ENCODE results near the gene RASGRP3.

Gene RASGRP3

GRCh38 chr2:33588232-33588631, 111.8 kb downstream of the RASGRP3 start:
- DNase-seq: no peak

GRCh38 chr2:33589444-33589843, 113.0 kb downstream of the RASGRP3 start:
- DNase-seq: no peak

GRCh38 chr2:33595385-33595784, 118.9 kb downstream of the RASGRP3 start:
- no peak for DNase-seq

- DNase-seq: no peak
These were observed 120.6 kb downstream of the RASGRP3 start for GRCh38 chr2:33597026-33597425.

GRCh38 chr2:33598561-33599174, 122.2 kb downstream of the RASGRP3 start:
- no peak for DNase-seq

GRCh38 chr2:33599175-33599942, 122.9 kb downstream of the RASGRP3 start, which contains the start of gene FAM98A:
Gene FAM98A (minus strand): TSS chr2:33599299. CDS start chr2:33599221, 78 bp downstream.
- peak; percentile 89 for DNase-seq

GRCh38 chr2:33599943-33600192, 123.4 kb downstream of the RASGRP3 start:
- DNase-seq: no peak

- no peak for DNase-seq
These were observed 125.9 kb downstream of the RASGRP3 start for GRCh38 chr2:33602201-33602830.

GRCh38 chr2:33603416-33603815, 127.0 kb downstream of the RASGRP3 start:
- no peak for DNase-seq

- DNase-seq: no peak
These were observed 128.6 kb downstream of the RASGRP3 start for GRCh38 chr2:33605056-33605455.

- DNase-seq: no peak
These were observed 129.7 kb downstream of the RASGRP3 start for GRCh38 chr2:33606100-33606499.

- DNase-seq: no peak
These were observed 130.2 kb downstream of the RASGRP3 start for GRCh38 chr2:33606622-33607021.

GRCh38 chr2:33607251-33607721, 130.8 kb downstream of the RASGRP3 start:
- DNase-seq: no peak

- no peak for DNase-seq
These were observed 131.5 kb downstream of the RASGRP3 start for GRCh38 chr2:33607905-33608304.

- DNase-seq: no peak
These were observed 137.7 kb downstream of the RASGRP3 start for GRCh38 chr2:33614190-33614589.

Measured in NCI-H2107 (cell line).